ENCODE measurements around the gene GRID2.

GRID2 gene

GRCh38 chr4:93127489-93127888 lies 823.7 kb downstream of the GRID2 start:
- no peak for DNase-seq

GRCh38 chr4:93132631-93133030 lies 828.9 kb downstream of the GRID2 start:
- no peak for DNase-seq

GRCh38 chr4:93139118-93139517 lies 835.4 kb downstream of the GRID2 start:
- no peak for DNase-seq

- no peak for DNase-seq
Measured at GRCh38 chr4:93143902-93144301, 840.1 kb downstream of the GRID2 start.

- DNase-seq, result no peak
Measured at GRCh38 chr4:93144644-93145043, 840.9 kb downstream of the GRID2 start.

GRCh38 chr4:93147524-93148212 lies 843.9 kb downstream of the GRID2 start:
- peak; percentile 77 for DNase-seq

GRCh38 chr4:93152491-93152890 lies 848.7 kb downstream of the GRID2 start:
- DNase-seq, result no peak

- DNase-seq, result no peak
Measured at GRCh38 chr4:93157986-93158385, 854.2 kb downstream of the GRID2 start.

- no peak for DNase-seq
Measured at GRCh38 chr4:93168053-93168452, 864.3 kb downstream of the GRID2 start.

GRCh38 chr4:93169966-93170365 lies 866.2 kb downstream of the GRID2 start:
- no peak for DNase-seq

- no peak for DNase-seq
Measured at GRCh38 chr4:93174598-93174997, 870.8 kb downstream of the GRID2 start.

GRCh38 chr4:93178279-93178678 lies 874.5 kb downstream of the GRID2 start:
- peak; percentile 52 for DNase-seq

- no peak for DNase-seq
Measured at GRCh38 chr4:93179044-93179443, 875.3 kb downstream of the GRID2 start.

GRCh38 chr4:93182722-93183121 lies 879.0 kb downstream of the GRID2 start:
- no peak for DNase-seq

GRCh38 chr4:93183576-93183975 lies 879.8 kb downstream of the GRID2 start:
- peak; percentile 15 for DNase-seq

GRCh38 chr4:93184053-93184452 lies 880.3 kb downstream of the GRID2 start:
- DNase-seq, result no peak

- DNase-seq, result no peak
Measured at GRCh38 chr4:93186846-93187245, 883.1 kb downstream of the GRID2 start.

- no peak for DNase-seq
Measured at GRCh38 chr4:93187466-93187865, 883.7 kb downstream of the GRID2 start.

- no peak for DNase-seq
Measured at GRCh38 chr4:93187892-93188291, 884.1 kb downstream of the GRID2 start.

- DNase-seq, result peak; percentile 59
Measured at GRCh38 chr4:93199492-93199891, 895.7 kb downstream of the GRID2 start.

- peak; percentile 51 for DNase-seq
Measured at GRCh38 chr4:93201471-93202096, 897.8 kb downstream of the GRID2 start.

- DNase-seq, result no peak
Measured at GRCh38 chr4:93203708-93204107, 899.9 kb downstream of the GRID2 start.

GRCh38 chr4:93212250-93212649 lies 908.5 kb downstream of the GRID2 start:
- DNase-seq, result no peak

GRCh38 chr4:93216646-93217045 lies 912.9 kb downstream of the GRID2 start:
- no peak for DNase-seq

- peak; percentile 38 for DNase-seq
Measured at GRCh38 chr4:93217431-93217830, 913.7 kb downstream of the GRID2 start.

Data from NCI-H2171 (cell line).